SKM-1 (cell line): Measurements from ENCODE around the gene FAM216B.

Experiments
- DNase-seq: peaks from one replicate; lab custom pipeline; 2025; ENCODE audit not compliant: unreplicated experiment; lab: John Stamatoyannopoulos, UW

Gene FAM216B

DNA sequence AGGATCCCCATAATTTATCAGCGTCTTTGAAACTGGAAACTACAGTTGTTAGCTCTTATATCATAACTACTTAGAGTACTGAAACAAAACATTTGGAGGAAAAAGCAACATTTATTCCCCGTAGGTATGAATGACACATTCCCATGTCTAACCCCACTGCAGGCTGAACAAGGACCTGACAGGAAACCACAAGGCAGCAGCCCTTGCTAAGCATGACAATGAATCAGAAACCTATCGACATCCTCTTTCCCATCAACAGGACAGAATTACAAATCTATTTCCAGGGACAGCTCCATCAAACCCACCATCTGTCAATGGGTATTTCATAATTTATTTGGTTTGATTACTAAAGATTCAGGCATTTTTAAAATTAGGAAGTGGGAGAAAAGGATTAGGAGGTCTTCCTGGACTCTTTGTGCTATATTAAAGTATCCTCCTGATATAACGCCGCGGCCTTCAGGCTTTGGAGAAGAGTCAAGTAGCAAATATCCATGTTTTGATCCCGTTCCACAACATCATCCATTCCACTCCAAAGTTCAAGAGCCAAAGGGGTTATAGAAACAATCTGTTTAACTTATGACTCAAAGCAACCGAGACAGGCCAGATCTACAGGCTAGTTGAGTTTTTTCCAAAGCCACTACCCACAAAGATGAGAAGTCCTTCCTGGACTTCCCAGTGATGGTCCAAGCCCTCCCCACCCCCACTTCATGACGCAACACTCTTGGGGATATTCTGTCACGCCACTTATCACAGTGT is 51.1 kb downstream of the FAM216B start:
- DNase-seq: no peak

DNA sequence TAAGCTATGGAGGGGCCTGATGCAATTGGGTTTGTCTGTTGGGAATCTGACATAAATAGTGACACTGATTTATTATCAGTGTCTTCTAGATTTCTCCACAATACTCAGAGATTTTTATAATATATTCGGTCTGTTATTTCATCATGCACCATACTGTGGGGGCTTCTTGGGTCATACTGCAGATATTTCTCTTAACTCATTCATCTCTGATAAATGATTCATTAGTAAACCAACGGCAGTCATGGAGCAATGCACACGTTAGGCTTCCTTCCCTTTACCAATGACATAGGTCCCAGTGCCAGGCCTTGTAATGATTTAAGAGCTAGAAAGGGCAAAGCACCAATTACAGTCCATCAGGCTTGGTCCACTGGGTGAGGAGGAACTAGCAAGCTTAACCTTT is 53.6 kb downstream of the FAM216B start:
- no peak for DNase-seq

DNA sequence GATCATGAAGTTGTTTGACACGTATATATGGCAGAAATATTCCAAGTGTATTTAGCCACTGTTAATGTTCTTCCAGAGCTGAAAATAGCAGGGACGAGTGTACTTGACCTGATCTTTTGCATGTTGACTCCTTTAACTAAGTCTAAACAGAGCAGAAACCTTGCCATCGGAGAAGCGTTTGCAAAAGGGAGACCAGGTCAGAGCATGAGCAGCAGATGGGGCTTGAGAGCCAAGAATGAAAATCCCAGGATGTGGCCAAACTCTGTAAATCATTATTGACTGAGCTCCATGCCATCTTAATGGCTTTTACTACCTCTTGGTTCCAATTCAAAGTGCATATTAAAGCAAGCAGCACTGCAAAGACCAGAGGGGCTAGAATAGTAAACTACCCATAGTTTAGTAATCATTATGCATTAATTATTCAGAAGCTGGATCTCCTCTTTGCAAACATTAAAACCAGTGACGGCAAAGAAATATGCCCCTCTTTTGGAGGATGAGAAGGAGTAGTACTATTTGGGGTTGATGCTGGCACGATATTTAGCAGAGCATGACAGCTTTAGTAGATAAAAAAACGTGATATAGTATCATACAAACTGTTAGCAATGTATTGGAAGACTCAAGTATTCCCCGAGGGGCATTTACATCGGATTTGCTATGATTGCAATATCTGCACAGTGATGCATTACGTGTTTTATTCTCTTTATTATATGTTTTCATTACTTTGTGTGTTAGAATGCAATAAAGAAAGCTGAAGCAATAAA is 55.7 kb downstream of the FAM216B start:
- DNase-seq: no peak
